T-helper 2 cell (primary cell): Measurements from ENCODE around the gene EYA4.
"Not testable (repeated sequence)": the region's sequence is repeated elsewhere in the genome, so short reads cannot be mapped to it uniquely, and the experiment has no call there.

Experiments
- DNase-seq, 5 experiments: peaks; one replicate each; pipeline versions ENCODE4 v3.0.0 to v3.0.0-alpha.2; 2012 to 2022

EYA4 gene

DNA sequence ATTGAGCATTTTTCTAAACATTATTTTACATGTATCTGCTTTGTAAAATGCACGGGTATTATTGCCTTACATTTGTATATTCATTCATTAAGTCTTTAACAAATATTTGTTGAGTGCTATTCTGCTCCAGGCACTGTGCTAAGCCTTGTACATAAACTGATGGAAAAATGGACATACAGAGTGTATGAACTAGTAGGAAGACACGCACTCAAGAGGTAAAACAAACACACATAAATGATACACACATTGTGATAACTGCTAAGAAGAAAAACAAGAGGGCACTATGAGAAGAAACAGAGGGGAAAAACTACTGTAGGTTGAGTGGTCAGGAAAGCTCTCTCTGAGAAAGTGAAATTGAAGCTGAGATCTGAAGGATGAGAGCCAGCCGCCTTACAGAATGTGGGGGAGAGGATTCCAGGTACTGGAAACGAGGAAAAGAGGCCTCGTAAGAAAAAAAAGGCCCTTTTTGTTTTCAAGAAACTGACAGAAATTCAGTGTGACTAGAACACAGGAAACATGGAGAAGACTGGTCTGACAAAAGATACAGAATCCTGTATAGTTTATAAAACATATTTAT, 117.5 kb downstream of the EYA4 start:
- DNase-seq = no peak

DNA sequence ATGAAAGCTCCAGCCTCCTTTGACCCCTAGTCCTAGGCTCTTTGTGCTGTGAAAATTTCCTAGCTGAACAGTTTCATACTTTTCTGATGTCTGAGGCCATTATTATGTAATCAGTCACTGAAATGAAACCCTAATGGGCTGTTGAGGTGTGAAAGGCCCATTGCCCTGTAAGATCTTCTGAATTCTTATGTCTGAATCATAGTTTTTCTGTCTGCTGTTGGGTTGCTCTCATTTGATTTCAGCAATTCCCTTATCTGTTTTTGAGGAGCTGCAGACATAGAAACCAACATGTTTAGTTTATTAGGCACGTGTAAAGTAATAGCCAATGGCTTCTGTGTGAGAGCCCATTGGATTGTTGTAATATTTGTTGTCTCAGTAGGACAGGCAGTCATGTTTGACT, 118.1 kb downstream of the EYA4 start:
- no peak for DNase-seq

DNA sequence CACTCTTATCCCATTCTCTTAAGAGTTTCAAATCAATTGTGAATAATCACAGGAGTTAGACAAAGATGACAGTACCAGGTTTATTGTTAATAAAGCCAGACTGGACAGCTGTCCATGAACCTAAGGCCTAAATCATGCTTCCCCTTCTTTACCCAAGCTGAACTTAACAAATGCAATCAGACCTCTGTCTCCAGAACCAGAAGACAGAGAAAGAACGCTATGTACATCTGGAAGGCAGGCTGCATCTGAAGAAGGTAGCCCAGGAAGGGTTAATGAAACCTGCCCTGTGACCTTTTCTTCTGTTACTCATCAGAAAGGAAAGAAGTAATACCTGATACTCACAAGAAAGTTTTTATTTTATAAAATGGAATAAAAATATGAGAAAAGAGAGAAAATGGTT, 118.6 kb downstream of the EYA4 start:
- no peak for DNase-seq

DNA sequence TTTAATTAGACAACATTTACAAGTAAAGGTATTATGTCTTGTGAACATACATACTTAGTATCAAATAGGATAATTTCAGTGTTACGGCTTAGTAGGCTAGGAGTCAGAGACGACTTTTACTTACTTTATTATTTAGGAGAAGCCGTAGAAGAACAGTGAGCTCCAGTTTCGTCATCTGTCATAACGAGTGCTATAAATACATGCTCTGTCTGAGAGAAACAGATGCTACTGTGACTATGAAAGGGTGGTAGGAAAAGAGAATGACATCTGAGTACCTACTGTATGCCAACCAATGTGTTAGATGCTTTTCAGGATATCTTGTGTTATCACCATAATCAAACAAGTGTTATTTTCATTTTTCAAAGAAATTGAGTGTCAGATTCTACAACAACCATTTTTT, 119.0 kb downstream of the EYA4 start:
- DNase-seq = no peak

DNA sequence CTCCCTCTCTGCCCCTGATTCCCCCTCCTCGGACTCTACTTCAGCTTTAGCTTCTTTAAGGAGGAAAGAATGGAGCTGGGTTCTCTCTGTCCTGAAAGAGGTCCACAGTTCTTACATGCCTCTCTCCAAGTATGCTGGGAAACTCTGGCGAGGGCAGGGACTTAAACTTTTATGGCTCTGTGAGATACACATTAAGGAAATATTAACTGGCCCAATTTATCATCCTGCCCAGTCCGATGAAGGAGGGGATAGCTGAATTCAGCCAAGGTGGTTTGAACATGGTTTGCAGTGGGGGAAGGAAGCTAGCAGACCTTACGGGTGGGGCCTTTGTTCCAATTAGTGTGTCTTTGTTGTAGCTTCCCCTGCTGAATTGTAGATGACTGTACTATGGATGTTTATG, 121.7 kb downstream of the EYA4 start:
- no peak for DNase-seq

DNA sequence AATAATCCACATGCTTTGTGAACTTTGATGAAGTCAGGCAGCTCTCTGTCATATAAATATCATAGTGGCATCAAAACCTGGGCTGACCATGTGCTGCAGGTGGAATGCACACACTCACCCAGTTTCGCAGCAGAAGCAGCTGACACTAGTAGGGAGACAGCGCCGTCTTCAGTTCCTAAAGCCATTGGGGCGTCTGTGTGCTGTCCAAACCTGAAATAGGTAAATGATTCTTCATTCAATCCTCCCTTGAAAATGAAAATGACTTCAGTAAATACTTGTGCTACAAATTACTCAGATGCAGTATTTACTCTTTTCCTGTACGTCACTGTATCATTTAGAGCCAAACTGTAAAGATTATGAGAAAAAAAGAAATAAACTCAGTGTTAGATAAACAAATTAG, 127.5 kb downstream of the EYA4 start:
- DNase-seq = peak in 1 of 5 experiments; percentile 6

DNA sequence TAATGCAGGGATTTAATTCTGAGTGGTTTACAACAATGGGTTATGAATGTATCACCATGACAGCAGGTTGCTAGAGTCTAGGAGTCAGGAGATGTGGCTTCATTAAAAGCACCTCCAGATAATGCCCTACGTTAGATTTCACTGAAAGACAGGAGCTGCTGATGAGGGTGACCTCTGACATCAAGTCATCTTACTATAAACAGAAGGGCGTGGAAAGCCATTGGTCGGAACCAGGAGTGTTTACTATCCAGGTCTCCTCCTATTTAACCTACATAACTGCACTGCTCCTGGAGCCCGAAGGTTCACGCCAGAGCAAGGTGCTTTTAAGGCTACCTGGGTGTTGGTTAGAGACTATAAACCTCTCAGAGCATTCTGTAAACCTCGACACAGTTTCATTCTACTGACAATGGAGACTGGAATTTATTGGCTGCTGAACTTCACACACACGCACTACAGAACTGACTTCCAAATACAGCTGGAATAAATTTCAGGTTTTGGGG, 128.7 kb downstream of the EYA4 start:
- DNase-seq = no peak

DNA sequence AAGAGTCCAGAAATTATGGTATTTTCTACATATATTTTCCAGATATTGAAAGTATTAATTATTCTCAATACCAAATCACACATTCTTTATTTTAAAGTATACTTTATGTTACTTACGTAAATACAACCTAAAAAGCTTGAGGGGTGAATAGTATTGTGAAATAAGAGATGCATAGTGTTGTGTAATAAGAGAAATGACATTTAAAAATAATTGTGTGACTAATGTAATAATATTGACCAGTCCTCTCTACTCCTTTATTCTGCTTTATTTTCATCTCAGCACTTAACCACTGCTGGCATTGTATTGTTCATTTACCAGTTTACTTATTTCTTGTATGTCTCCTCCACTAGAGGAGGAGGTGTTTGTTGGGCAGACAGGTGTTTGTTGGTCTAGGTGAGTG, 135.6 kb downstream of the EYA4 start:
- no peak for DNase-seq

DNA sequence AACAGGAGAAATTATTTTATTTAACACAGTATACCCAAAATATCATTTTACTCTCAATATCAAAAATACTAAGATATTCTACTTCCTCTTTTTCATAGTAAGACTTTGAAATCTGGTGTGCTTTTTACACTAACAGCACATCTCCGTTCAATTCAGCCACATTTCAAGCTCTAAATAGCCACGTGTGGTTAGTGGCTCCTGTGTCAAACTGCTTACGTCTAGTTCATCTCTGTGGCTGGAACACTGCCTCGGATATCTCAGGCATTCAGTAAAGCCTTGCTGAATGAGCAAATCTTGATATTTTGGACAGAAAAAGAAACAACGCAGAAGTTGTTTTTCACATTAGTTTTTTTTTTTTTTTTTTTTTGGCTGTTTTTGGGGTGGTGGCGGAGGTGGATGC, 136.1 kb downstream of the EYA4 start:
- no peak for DNase-seq

DNA sequence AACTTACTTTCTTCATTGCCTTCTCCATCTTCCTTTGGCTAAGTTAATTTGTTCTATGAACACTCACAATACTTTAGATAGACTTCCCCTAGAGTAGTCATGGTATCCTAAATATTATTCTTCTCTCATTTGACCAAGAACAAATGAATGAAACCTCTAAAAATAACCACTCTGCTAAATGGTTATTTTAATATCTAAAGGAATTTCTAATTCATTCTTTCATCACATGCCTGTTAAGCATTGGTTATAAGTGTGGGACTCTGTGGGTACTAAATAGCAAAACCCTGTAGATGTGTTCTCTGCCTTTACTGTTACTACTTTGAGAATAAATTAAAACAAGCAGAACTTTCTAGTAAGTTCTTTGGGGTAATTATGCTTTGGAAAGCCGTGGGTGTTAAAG, 138.9 kb downstream of the EYA4 start:
- no peak for DNase-seq

DNA sequence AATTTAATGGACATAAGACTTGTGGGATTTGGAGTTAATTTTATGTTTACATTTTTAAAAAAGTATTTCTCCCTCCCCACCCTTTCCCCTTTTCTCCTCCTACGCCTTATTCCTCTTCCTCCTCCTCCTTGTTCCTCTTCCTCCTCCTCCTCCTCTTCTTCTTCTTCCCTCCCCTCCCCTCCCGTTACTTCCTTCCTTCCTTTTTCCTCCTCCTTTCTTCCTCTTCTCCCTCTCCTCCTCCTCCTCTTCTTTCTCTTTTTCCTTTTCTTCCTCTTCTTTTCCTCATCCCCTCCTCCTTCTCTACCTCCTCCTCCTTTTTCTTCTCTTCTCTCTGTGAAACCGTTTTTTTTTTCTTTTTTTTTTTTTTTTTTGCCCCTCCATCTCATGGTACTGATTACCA, 139.6 kb downstream of the EYA4 start:
- no peak for DNase-seq

DNA sequence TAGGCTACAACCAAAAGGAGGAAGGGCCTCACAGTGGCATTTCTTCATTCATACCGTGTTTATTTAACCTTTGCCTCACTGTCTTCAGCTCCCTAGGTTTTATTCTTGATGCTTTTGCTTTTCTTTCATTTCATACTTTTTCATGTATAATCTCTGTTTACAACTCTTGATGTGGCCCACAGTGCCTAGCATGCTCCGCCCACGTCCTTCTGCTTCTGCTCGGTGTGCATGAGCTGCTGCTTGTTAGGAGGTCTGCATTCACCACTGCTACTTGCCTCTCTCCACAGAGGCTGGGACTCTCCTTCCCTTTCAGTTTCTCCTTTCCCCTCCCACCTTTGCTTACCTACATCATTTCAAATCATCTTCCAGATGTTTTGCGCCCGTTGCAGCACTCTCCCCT, 147.6 kb downstream of the EYA4 start:
- DNase-seq = no peak

DNA sequence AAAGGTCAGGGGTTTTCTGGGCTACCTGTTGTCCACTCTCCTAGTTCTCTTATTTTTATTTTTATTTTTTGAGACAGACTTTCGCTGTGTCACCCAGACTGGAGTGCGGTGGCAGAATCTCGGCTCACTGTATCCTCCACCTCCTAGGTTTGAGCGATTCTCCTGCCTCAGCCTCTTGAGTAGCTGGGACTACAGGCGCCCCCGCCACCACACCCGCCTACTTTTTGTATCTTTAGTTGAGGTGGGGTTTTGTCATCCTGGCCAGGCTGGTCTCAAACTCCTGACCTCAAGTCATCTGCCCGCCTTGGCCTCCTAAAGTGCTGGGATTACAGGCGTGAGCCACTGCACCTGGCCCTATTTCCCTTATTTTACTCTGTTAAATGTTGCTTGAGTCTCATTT, 149.0 kb downstream of the EYA4 start:
- DNase-seq = no peak

DNA sequence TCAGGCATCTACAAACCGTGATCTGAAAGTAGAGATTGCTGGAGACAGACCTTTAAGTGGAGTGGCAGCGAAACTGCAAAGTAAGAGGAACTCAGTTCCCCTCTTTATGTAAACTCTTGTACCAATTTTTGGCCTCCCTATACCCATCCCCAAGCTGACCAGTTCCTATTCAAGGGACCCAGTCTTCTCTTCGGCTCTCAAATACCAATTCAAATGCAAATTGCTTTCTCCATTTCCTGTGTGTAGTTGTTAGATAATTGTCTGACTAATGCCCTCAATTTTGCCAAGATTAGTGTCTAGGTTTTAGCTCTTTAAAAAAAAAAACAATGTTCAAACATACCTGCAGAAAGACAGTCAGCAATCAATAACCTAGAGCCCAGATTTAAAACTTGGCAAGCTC, 150.9 kb downstream of the EYA4 start:
- DNase-seq = no peak

DNA sequence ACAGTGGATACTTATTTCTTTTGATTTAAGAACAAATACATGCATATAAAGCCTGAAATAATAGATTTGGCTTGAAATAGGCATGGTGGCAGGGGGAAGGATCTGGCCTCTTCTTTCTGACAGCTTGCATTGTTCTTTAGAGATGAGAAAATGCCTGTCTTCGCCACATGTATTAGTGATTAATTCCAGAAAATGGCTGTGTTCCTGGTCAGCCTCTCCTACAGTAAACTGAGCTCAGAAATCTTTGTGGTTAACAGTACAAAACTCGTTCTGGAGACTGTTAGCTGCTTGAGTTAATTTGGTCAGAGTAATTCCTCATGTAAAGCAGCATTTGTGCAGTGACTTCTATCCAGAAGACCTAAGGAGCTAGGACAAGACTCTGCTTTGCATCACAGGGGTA, 151.5 kb downstream of the EYA4 start:
- DNase-seq = no peak

DNA sequence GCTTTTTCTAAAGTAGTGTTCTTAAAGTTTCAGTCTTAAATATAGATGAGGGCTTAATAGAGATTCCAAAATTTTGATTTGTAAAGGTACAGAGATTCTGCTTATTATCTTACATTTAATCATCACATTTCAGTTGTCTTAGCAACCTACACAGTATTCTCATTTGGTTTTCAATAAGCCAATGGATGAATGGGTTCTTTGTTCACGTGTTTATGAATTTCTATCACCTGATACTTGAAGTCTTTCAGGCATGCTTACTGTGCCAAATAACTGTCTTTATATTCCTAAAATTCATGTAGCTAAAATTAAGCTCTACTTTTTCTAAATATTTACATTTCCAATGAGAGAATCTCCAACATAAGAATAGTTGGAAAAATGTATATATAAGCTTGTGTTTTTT, 152.7 kb downstream of the EYA4 start:
- DNase-seq = no peak

DNA sequence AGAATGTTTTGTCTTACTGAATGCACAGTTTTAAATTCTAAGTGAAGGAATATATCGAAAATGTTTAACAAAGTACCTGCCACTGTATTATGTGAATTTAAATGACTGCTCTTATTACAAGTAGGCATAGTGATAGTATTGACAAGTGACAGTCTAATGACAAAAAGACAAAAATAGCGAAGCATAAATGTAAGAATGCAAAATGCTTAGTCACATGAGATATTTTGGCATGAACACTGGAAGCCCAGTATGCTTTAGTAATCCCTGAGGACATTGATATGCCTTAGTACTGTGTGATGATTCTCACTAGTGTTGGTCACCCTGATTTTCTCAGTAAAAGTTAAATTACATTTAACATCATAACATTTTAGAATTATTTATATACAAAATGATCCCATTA, 153.5 kb downstream of the EYA4 start:
- no peak for DNase-seq

DNA sequence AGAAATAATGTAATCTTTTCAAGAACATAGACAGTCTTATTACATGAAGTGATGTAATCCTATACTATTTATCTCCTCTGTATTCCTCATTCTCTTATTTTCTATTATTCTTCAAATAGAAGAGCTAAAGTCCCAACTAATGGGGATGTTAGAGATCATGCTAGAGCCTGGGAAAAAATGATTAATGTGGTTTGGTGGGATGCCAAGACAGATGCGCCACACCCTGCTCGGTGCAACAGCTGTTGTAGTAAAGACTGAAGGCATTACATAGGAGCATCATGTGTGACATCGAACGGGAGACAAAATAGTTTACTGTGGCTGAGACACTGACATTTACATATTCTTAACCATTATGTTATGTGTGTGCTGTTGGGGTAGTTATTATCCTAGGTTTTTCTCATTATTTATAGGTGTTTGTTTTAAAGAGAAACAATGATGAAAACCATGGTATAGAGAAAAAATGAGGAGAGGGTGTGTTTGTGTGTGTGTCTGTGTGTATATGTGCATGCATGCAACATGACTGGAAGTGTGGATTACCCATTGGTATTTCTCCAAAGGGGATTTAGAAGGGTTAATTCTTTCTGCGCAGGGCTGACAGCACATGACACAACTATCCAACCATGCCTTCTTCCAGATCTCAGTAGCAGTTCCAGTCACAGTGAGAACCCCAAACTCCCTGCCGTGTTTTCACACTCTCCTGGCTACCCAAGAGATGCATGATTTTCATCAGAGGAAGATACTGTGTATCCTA, 155.3 kb downstream of the EYA4 start:
- no peak for DNase-seq

DNA sequence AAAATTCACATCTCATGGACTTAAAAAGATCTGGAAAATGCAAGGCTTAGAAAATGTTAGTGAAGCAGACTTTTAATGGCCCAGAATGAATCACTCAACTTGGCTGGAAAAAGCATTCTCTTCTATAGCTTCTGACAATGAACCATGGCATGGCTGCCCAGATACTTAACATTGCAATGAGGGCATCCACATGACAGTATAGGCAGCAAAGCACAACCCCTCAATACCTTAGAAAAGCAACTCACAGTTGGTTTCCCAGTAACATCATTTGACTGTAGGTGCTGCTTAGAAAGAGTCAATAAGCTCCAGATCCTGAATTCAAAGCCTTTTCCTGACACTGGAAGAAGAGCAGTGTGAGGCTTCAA, 155.8 kb downstream of the EYA4 start:
- no peak for DNase-seq

DNA sequence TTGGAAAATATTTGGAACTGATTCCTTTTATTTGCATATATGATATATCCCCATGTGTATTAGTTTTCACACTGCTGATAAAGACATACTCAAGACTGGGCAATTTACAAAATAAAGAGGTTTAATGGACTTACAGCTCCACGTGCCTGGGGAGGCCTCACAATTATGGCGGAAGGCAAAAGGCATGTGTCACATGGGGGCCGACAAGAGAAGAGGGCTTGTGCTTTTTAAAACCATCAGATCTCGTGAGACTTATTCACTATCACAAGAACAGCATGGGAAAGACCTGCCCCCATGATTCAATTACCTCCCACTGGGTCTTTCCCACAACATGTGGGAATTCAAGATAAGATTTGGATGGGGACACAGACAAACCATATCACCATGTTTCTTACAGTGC, 156.4 kb downstream of the EYA4 start:
- DNase-seq = not testable (repeated sequence)

DNA sequence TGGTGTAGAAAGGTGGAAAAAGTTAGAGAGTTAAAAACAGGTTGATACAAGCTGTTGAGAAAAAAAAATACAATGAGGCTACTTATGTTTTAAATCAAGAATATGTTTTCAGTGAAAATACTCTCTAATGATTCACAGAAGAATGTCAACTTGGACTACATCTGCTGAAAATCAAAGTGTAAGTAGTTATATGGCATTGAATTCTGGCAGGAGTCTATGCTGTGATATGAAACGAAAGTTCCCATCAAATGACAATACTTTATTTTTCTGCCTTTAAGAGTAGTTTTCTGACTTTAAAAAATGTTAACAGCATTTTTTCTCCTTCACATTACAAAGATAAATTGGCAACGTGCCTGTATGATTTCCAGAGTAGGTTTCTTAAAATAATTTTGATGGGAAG, 158.3 kb downstream of the EYA4 start:
- no peak for DNase-seq

DNA sequence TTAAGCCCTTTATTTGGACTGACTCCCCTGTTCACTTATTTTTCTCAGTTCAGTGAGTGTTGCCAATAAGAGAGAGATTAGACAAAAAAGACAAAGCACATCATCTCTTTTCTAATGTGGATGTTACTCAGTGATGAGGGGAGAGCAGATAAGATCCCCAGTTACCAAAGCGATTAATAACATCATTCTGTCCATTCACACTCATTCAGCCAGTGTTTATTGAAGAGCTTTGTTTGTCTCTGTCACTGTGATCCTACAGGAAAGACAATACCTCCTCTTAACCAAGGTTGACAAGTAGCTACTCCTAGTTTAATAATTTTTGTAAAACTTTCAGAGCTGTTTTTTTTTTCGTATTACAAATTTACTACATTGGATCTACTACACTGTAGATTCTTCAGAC, 163.0 kb downstream of the EYA4 start:
- DNase-seq = no peak

DNA sequence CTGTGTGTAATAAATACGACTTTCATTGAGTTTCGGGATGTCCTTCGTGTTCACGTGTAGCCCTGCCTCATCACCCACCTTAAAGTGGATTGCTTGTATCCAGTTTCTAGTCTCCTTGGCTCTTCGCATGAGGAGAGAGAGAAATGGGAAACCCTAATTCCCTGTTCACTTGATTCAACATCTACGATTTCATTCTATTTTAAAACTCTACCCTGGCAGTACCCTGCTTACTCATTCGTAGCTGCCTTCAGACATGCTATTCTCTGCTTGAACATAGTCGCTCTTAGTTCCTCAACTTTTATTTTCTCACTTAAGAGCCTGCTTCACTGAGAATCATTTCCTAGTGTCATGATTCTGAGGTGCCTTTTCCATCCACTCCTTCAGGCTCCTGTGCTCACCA, 163.6 kb downstream of the EYA4 start:
- DNase-seq = no peak

DNA sequence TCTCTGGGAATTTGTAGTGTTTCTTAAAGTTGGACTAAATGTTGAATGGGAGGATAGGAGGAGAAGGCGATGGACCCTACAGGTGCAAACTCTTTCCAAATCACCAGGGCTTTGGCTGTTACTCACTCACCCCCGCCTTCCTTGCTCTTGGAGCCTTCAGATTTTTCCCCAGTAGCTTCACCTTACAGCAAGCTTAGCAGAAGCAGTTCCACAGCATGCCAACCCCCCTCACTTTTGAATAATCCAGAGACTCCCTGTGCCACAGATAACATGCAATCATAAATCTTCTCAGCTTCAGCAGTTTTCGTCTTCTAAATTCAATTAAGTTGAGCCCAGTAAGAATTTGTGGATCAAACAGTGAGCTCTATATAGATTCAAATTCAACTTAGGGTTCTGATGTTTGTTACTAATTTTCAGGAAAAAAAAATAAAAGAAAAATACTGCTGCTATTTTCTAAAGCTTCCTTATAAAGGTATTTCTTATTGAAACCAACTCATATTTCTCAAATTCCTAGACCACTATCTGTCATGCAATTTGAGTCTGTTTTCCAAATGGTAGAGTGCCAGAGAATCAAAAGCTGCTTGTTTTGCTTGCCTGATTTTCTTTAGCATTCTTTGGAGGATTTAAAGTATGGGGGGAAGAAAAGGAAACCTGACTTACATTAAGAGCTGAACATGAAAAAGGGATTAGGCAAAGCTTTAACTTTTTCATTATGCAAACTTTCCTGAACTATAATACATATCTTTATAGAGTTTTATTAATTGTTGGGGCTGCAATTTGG, 166.4 kb downstream of the EYA4 start:
- DNase-seq = no peak
